ENCODE results near the gene FHIT.
A peak's percentile ranks its signal among the peaks of the same experiment; 100 is the strongest.
"Not testable (repeated sequence)": the region's sequence is repeated elsewhere in the genome, so short reads cannot be mapped to it uniquely, and the experiment has no call there.

FHIT gene

DNA sequence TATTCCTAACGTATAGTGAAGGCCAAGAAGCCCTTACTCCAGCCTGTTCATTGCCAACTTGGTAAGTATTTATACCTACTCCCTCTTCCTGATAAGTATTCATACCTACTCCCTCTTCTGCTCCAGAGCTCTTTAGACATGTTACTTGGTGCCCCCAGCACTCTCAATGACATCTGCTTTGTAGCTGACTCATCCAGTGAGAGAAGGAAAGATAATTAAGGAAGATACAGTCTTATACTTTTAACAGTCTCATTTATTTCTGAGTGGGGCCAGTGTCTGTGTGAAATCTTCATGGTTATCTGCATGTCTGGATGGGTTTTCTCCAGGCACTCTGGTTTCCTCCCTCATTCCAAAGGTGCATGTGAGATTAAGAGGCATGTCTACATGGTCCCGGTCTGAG is 698.7 kb downstream of the FHIT start:
- Histone ChIP-seq H3K9ac (ENCODE audit: low read length) (peak overlapping the region; percentile 53; the same call in 1 of the 2 replicates), H3K4me2 (ENCODE audit: low read length) (peak overlapping the region; percentile 87), H3K27me3 (ENCODE audit: low read depth, low read length) (peaks cover 13% of the 10 kb centered on the region), H3K4me1 (ENCODE audit: low read length) (peaks cover 56% of the 10 kb centered on the region), H3K4me3 (ENCODE audit: low read length) (peak overlapping the region; percentile 60; the same call in 1 of the 2 replicates), H3K9me3 (ENCODE audit: insufficient read depth, low read length) (no peaks in the 10 kb centered on the region), H3K36me3 (replicated peaks; ENCODE audit: low read depth, low read length) (peaks cover 4% of the 10 kb centered on the region), H3K27ac (ENCODE audit: low read length) (peak overlapping the region; percentile 80), H3K79me2 (ENCODE audit: low read length) (no peaks in the 10 kb centered on the region), H2AFZ (ENCODE audit: low read depth, low read length) (no peak overlapping the region), H4K20me1 (ENCODE audit: insufficient read depth, low read length) (no peaks in the 10 kb centered on the region)
- TF ChIP-seq CTCF (IDR thresholded peaks at IDR 0.05; ENCODE audit: low read depth, low read length) (no peak), EZH2phosphoT487 (IDR thresholded peaks at IDR 0.05; ENCODE audit: low read depth) (no peak)

DNA sequence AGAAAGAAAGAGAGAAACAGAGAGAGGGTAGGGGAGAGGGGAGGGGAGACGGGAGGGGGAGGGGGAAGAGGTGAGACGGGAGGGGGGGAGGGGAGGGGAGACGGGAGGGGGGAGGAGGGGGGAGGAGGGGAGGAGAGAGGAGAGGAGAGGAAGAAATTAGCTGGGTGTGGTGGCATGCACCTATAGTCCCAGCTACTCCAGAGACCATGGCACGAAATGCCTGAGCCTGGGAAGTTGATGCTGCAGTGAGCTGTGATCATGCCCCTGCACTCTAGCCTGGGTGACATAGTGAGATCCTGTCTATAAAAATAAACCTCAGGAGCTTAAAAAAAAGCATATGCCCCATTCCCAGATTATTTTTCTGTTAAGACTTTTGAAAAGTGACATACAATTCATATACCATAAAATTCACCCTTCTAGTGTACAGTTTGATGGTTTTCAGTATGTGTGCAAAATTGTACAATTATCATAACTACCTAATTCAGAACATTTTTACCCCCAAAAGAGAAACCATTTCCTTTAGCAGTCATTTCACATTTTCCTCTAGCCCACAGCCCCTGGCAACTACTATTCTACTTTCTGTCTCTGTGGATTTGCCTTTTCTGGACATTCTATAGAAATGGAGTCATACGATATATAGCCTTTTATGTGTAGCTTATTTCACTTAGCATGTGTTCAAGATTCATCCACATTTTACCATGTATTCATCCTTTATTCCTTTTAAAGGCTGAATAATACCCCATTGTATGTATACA is 699.6 kb downstream of the FHIT start:
- H3K4me1 ChIP-seq (ENCODE audit: low read length): peaks cover 62% of the 10 kb centered on the region
- TF ChIP-seq EZH2phosphoT487 (IDR thresholded peaks at IDR 0.05; ENCODE audit: low read depth) (no peak), CTCF (IDR thresholded peaks at IDR 0.05; ENCODE audit: low read depth, low read length) (no peak)
- peak overlapping the region; percentile 80 for H3K27ac ChIP-seq (ENCODE audit: low read length)

GRCh38 chr3:60549863-60550262 is 701.4 kb downstream of the FHIT start:
- H3K4me1 ChIP-seq (ENCODE audit: low read length): peaks cover 60% of the 10 kb centered on the region
- H3K4me3 ChIP-seq (ENCODE audit: low read length): no peak overlapping the region
- no peak overlapping the region for H2AFZ ChIP-seq (ENCODE audit: low read depth, low read length)
- H3K27me3 ChIP-seq (ENCODE audit: low read depth, low read length): no peaks in the 10 kb centered on the region
- no peak overlapping the region for H3K4me2 ChIP-seq (ENCODE audit: low read length)
- no peak overlapping the region for H3K9ac ChIP-seq (ENCODE audit: low read length)
- H3K27ac ChIP-seq (ENCODE audit: low read length): no peak overlapping the region
- H3K36me3 ChIP-seq (replicated peaks; ENCODE audit: low read depth, low read length): peaks cover 4% of the 10 kb centered on the region
- no peak for TF ChIP-seq EZH2phosphoT487 (IDR thresholded peaks at IDR 0.05; ENCODE audit: low read depth)
- no peak for TF ChIP-seq CTCF (IDR thresholded peaks at IDR 0.05; ENCODE audit: low read depth, low read length)
- no peaks in the 10 kb centered on the region for H3K9me3 ChIP-seq (ENCODE audit: insufficient read depth, low read length)
- H3K79me2 ChIP-seq (ENCODE audit: low read length): no peaks in the 10 kb centered on the region
- no peaks in the 10 kb centered on the region for H4K20me1 ChIP-seq (ENCODE audit: insufficient read depth, low read length)

More for the DNA sequence above, 699.6 kb downstream of the FHIT start:
- H3K79me2 ChIP-seq (ENCODE audit: low read length): no peaks in the 10 kb centered on the region
- peak overlapping the region; percentile 53; the same call in 1 of the 2 replicates for H3K9ac ChIP-seq (ENCODE audit: low read length)
- 0 out of 2 replicates have a peak overlapping the region, but pooled peaks have one; percentile 60 for H3K4me3 ChIP-seq (ENCODE audit: low read length)
- H3K9me3 ChIP-seq (ENCODE audit: insufficient read depth, low read length): no peaks in the 10 kb centered on the region
- H4K20me1 ChIP-seq (ENCODE audit: insufficient read depth, low read length): no peaks in the 10 kb centered on the region
- H3K4me2 ChIP-seq (ENCODE audit: low read length): peak overlapping the region; percentile 87
- peaks cover 4% of the 10 kb centered on the region for H3K36me3 ChIP-seq (replicated peaks; ENCODE audit: low read depth, low read length)
- no peak overlapping the region for H2AFZ ChIP-seq (ENCODE audit: low read depth, low read length)
- H3K27me3 ChIP-seq (ENCODE audit: low read depth, low read length): peaks cover 8% of the 10 kb centered on the region

DNA sequence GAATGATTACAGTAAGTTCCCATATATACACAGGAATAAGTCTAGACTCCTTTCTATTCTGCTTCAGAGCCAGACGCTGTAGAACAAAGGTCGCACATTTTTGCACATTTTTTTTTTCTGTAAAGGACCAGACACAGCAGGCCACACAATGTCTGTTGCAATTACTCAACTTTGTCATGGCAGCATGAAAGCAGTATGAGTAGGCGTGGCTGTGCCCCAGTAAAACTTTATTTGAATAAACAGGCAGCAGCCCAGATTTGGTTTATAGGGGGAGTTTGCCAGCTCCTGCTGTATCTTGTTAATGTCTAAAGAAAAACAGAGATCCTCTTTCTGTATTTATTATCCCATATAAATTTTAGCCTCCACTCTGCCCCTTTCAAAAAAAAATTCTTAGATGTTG is 708.3 kb downstream of the FHIT start:
- Histone ChIP-seq H3K36me3 (replicated peaks; ENCODE audit: low read depth, low read length) (no peaks in the 10 kb centered on the region), H3K4me1 (ENCODE audit: low read length) (peaks cover 19% of the 10 kb centered on the region), H3K9me3 (ENCODE audit: insufficient read depth, low read length) (no peaks in the 10 kb centered on the region), H3K27ac (ENCODE audit: low read length) (no peak overlapping the region), H3K4me3 (ENCODE audit: low read length) (no peak overlapping the region), H3K4me2 (ENCODE audit: low read length) (no peak overlapping the region), H3K9ac (ENCODE audit: low read length) (no peak overlapping the region), H3K79me2 (ENCODE audit: low read length) (no peaks in the 10 kb centered on the region), H2AFZ (ENCODE audit: low read depth, low read length) (no peak overlapping the region), H3K27me3 (ENCODE audit: low read depth, low read length) (no peaks in the 10 kb centered on the region), H4K20me1 (ENCODE audit: insufficient read depth, low read length) (no peaks in the 10 kb centered on the region)
- TF ChIP-seq EZH2phosphoT487 (IDR thresholded peaks at IDR 0.05; ENCODE audit: low read depth): no peak
- no peak for TF ChIP-seq CTCF (IDR thresholded peaks at IDR 0.05; ENCODE audit: low read depth, low read length)

DNA sequence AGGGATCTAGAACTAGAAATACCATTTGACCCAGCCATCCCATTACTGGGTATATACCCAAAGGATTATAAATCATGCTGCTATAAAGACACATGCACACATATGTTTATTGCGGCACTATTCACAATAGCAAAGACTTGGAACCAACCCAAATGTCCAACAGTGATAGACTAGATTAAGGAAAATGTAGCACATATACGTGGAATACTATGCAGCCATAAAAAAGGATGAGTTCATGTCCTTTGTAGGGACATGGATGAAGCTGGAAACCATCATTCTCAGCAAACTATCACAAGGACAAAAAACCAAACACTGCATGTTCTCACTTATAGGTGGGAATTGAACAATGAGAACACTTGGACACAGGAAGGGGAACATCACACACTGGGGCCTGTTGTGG is 711.9 kb downstream of the FHIT start:
- not testable (repeated sequence) for H3K79me2 ChIP-seq (ENCODE audit: low read length); H3K4me3 ChIP-seq (ENCODE audit: low read length); H2AFZ ChIP-seq (ENCODE audit: low read depth, low read length); H3K27me3 ChIP-seq (ENCODE audit: low read depth, low read length); H3K27ac ChIP-seq (ENCODE audit: low read length); H3K36me3 ChIP-seq (replicated peaks; ENCODE audit: low read depth, low read length); H3K4me1 ChIP-seq (ENCODE audit: low read length); H3K9ac ChIP-seq (ENCODE audit: low read length); H4K20me1 ChIP-seq (ENCODE audit: insufficient read depth, low read length); H3K4me2 ChIP-seq (ENCODE audit: low read length); H3K9me3 ChIP-seq (ENCODE audit: insufficient read depth, low read length)
